Esophagus (tissue), 2 donors: Measurements from ENCODE around the gene GANAB. TPM values are rescaled to one million over a fixed set of nuclear protein-coding genes. Genes with fewer than 3 reads are reported as not detected.

ENCODE experiments used
- H3K27ac ChIP-seq, 2 donors: one replicate each; pipeline ENCODE4 v1.5.1; 2013; ENCODE audit warnings: low read depth in 2 of 2, mild to moderate bottlenecking in 2 of 2, inconsistent platforms in 1 of 2, low read length in 1 of 2, moderate library complexity in 1 of 2
- H3K27me3 ChIP-seq, 2 donors: one replicate each; pipeline ENCODE4 v1.6.1; 2013; ENCODE audit warnings: low read length in 2 of 2, control low read depth in 1 of 2, mild to moderate bottlenecking in 1 of 2; ENCODE audit not compliant: insufficient read depth in 2 of 2, control insufficient read depth in 1 of 2
- H3K36me3 ChIP-seq, 2 donors: one replicate each; pipeline ENCODE4 v1.6.1; 2013; ENCODE audit warnings: low read length in 1 of 2; ENCODE audit not compliant: control insufficient read depth in 2 of 2, insufficient read depth in 2 of 2
- H3K4me1 ChIP-seq, 2 donors: one replicate each; pipeline ENCODE4 v1.6.1; 2013; ENCODE audit warnings: low read length in 1 of 2; ENCODE audit not compliant: control insufficient read depth in 2 of 2, insufficient read depth in 2 of 2
- H3K4me3 ChIP-seq, 2 donors: one replicate each; pipeline ENCODE4 v1.5.1; 2013; ENCODE audit warnings: low read length in 2 of 2, mild to moderate bottlenecking in 2 of 2, low read depth in 1 of 2, moderate library complexity in 1 of 2
- H3K9me3 ChIP-seq, 2 donors: one replicate each; pipeline ENCODE4 v1.6.1; 2013; ENCODE audit warnings: mild to moderate bottlenecking in 2 of 2, low read depth in 1 of 2, low read length in 1 of 2, moderate library complexity in 1 of 2; ENCODE audit not compliant: control insufficient read depth in 2 of 2, insufficient read depth in 1 of 2
- WGBS, 2 donors: extraction: QIAGEN DNeasy Blood & Tissue Kit; methylation state at CpG; one replicate each; pipeline ENCODE4 v1.1.7; 2013; 5-methylcytosine and 5-hydroxymethylcytosine counted together
- polyA plus RNA-seq, 2 donors: library from polyadenylated mRNA; stranded (reverse); fragments of 200-250 nt; gene quantifications; one replicate each; pipeline ENCODE4 v1.2.3, GENCODE V29; 2013
- donor health status: healthy with polysubstance abuse.
- donor health status: Bipolar disorder and iron deficiency.

GANAB gene
- polyA plus RNA-seq, 2 donors = 59.8 to 71.6 TPM

GRCh38 chr11:62669420-62670161 is 23.2 kb upstream of the GANAB start:
- peaks cover 3 to 5% of the 10 kb centered on the region in 2 donors for H3K36me3 ChIP-seq
- WGBS, 2 donors = 62 to 67% methylated on average over 4 of the region's 4 CpGs
- no peaks in the 10 kb centered on the region for H3K9me3 ChIP-seq
- no peak overlapping the region for H3K4me3 ChIP-seq
- no peaks in the 10 kb centered on the region for H3K27me3 ChIP-seq
- peaks cover 4 to 10% of the 10 kb centered on the region in 2 donors for H3K4me1 ChIP-seq
- peak overlapping the region in 1 of 2 donors; percentile 47 for H3K27ac ChIP-seq

DNA sequence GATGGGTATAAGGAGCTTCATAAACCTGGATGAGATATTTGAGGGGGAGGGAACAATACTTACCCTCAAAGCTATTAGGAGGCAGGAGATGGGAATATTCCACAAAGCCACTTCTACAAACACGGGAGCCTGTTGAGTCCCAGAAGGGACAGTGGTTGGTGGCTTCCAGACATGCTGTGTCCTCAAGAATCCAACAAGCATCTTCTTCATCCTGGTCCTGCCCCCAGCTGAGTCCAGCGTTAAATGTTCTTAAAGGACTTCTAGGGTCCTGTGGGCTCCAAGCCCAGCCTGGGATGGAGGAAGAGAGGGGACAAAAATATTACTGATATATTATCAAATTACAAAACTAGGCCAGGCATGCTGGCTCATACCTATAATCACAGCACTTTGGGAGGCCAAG is 21.0 kb upstream of the GANAB start:
- H3K9me3 ChIP-seq = no peaks in the 10 kb centered on the region
- 71 to 86% methylated on average over 2 of the region's 2 CpGs for WGBS, 2 donors
- H3K27ac ChIP-seq = no peak overlapping the region
- peaks cover 3 to 5% of the 10 kb centered on the region in 2 donors for H3K36me3 ChIP-seq
- H3K4me1 ChIP-seq = peaks cover 4 to 10% of the 10 kb centered on the region in 2 donors
- no peaks in the 10 kb centered on the region for H3K27me3 ChIP-seq
- H3K4me3 ChIP-seq = no peak overlapping the region

- Histone ChIP-seq H3K36me3 (peaks cover 3 to 5% of the 10 kb centered on the region in 2 donors), H3K9me3 (no peaks in the 10 kb centered on the region), H3K27ac (peak overlapping the region; percentile 87 to 97), H3K4me3 (peak overlapping the region; percentile 82 to 91), H3K4me1 (peaks cover 4 to 10% of the 10 kb centered on the region in 2 donors), H3K27me3 (no peaks in the 10 kb centered on the region)
- WGBS, 2 donors = 31 to 35% methylated on average over 16 of the region's 16 CpGs
Measured at GRCh38 chr11:62666259-62666926, 20.0 kb upstream of the GANAB start.

- no peaks in the 10 kb centered on the region for H3K27me3 ChIP-seq
- H3K36me3 ChIP-seq = peaks cover 3 to 5% of the 10 kb centered on the region in 2 donors
- WGBS, 2 donors = 1 to 5% methylated on average over 39 of the region's 39 CpGs
- no peaks in the 10 kb centered on the region for H3K9me3 ChIP-seq
- H3K27ac ChIP-seq = peak overlapping the region; percentile 87 to 97
- H3K4me1 ChIP-seq = peaks cover 4 to 10% of the 10 kb centered on the region in 2 donors
- H3K4me3 ChIP-seq = peak overlapping the region; percentile 82 to 91
Measured at GRCh38 chr11:62665599-62666258, 19.3 kb upstream of the GANAB start.

GRCh38 chr11:62665075-62665598 is 18.7 kb upstream of the GANAB start, which contains the start of the genes C11orf98 and CSKMT:
TSS of gene C11orf98 (minus strand) at chr11:62665210. CDS start at chr11:62665169, 41 bp downstream.
TSS of gene CSKMT (plus strand) at chr11:62665312. CDS start at chr11:62665880, 568 bp downstream.
- peaks cover 3 to 5% of the 10 kb centered on the region in 2 donors for H3K36me3 ChIP-seq
- H3K4me3 ChIP-seq = peak within 1 kb of the TSS; percentile 82 to 91
- 0% methylated on average over 42 to 46 of the region's 47 CpGs for WGBS, 2 donors
- H3K4me1 ChIP-seq = peaks cover 4 to 10% of the 10 kb centered on the region in 2 donors
- peak within 1 kb of the TSS; percentile 91 to 97 for H3K27ac ChIP-seq
- no peaks in the 10 kb centered on the region for H3K9me3 ChIP-seq
- H3K27me3 ChIP-seq = no peaks in the 10 kb centered on the region

DNA sequence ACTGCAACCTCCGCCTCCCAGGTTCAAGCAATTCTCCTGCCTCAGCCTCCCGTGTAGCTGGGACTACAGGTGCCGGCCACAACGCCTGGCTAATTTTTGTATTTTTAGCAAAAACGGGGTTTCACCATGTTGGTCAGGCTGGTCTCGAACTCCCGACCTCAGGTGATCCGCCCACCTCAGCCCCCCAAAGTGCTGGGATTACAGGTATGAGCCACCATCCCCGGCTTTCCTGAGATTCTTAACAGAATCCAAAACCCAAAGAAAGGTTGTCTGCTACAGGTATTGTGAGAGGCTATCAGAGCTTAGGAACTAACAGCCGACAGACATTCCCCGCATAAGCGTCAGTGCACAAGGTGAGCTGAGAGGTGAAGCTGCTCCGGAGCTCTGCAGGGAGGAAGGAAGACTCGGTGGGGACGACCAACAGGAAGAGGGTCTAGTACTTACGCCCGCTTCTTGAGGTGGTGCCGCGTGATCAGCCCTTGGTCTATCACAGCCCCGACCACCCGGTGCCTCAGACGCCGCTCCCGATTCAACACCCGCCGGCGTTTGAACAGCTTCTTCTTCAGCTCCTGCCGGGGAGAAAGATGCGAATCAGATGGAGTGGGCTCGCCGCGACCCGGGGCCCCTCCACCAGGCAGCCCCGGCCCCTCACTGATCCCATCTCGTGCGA is 18.1 kb upstream of the GANAB start:
- Histone ChIP-seq H3K4me3 (peak overlapping the region; percentile 82 to 91), H3K36me3 (peaks cover 3 to 5% of the 10 kb centered on the region in 2 donors), H3K4me1 (peaks cover 4 to 10% of the 10 kb centered on the region in 2 donors), H3K9me3 (no peaks in the 10 kb centered on the region), H3K27me3 (no peaks in the 10 kb centered on the region), H3K27ac (peak overlapping the region; percentile 91 to 97)
- WGBS, 2 donors = 3% methylated on average over 35 to 36 of the region's 36 CpGs

DNA sequence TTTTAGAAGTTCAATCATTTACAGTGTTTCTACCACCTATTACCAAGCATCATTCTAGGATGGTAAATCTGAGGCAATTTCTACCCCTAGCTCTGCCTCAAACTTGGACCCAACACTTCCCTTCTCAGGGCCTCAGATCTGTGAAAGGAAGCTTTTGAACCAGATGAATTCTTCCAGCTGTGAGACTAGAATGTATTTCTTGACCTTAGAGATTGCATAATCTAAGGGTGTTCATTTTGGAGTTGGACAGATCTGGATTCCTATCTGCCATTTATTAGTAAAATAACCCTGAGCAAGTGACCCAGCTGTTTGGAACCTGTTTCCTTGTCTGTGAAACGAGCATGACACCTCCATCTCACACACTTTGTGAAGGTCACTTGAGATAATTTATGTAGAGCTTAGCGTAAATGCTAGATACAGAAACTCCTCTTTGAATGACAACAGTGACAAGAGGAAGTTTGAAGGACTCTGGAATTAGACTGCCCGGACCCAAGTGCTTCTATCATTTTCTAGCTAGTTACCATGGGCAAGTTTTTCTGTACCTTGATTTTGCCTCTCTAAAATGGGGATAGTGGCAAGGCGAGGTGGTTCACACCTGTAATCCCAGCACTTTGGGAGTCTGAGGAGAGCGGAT is 10.5 kb upstream of the GANAB start:
- Histone ChIP-seq H3K27me3 (no peaks in the 10 kb centered on the region), H3K36me3 (no peaks in the 10 kb centered on the region), H3K4me3 (no peak overlapping the region), H3K4me1 (no peaks in the 10 kb centered on the region), H3K9me3 (no peaks in the 10 kb centered on the region), H3K27ac (no peak overlapping the region)
- 68 to 70% methylated on average over 5 of the region's 5 CpGs for WGBS, 2 donors

- Histone ChIP-seq H3K9me3 (no peaks in the 10 kb centered on the region), H3K4me3 (no peak overlapping the region), H3K36me3 (peaks cover 3 to 5% of the 10 kb centered on the region in 2 donors), H3K27me3 (no peaks in the 10 kb centered on the region), H3K27ac (no peak overlapping the region), H3K4me1 (no peaks in the 10 kb centered on the region)
- 83 to 88% methylated on average over 11 of the region's 11 CpGs for WGBS, 2 donors
Measured at GRCh38 chr11:62654297-62654696, 7.9 kb upstream of the GANAB start.
